Endothelial cell of umbilical vein (primary cell): ENCODE data around the gene RAMP2. TPM values are rescaled to one million over a fixed set of nuclear protein-coding genes. Genes with fewer than 3 reads are reported as not detected.
A peak's percentile ranks its signal among the peaks of the same experiment; 100 is the strongest.

ENCODE experiments used
- BruUV-seq: library from RNA; stranded (reverse); fragments of 400-500 nt; replicated peaks from 2 replicates; lab custom pipeline; 2021; lab: Mats Ljungman, UMichigan
- CTCF ChIA-PET: fragments of 300-600, 350-600 bp; sonication (Branson Sonifier 250); formaldehyde crosslinking; loops from one replicate; lab custom pipeline; 2021; ENCODE audit warnings: antibody characterized with exemption, inconsistent platforms; lab: Charles Lee
- POLR2A ChIA-PET: fragments of 300-600, 350-600 bp; sonication (Branson Sonifier 250); formaldehyde crosslinking; loops from one replicate; lab custom pipeline; 2021; ENCODE audit warnings: antibody characterized with exemption, inconsistent platforms; lab: Charles Lee
- DNase-seq: peaks from one replicate; pipeline ENCODE4 v3.0.0-alpha.2; 2011; ENCODE audit warnings: low read depth, low spot score
- FAIRE-seq: peaks from 2 replicates; lab custom pipeline; 2011; peaks lifted over from hg19 to GRCh38; lab: Jason Lieb, UNC
- H2AFZ ChIP-seq: 2 replicates; pipeline ENCODE4 v1.6.0; 2012; ENCODE audit warnings: low read depth, low read length, control low read depth, inconsistent platforms
- H3K27ac ChIP-seq: 2 replicates; pipeline ENCODE4 v1.5.1; 2011; ENCODE audit warnings: low read depth, mild to moderate bottlenecking, control low read depth, low read length, moderate library complexity; ENCODE audit not compliant: insufficient read depth
- H3K27me3 ChIP-seq, 2 experiments: 2 replicates each; pipeline versions ENCODE4 v1.6.0 to v1.6.1; 2011; ENCODE audit warnings: low read length in 2 of 2, mixed read lengths in 1 of 2; ENCODE audit not compliant: control insufficient read depth in 2 of 2, insufficient read depth in 2 of 2
- H3K36me3 ChIP-seq, 2 experiments: 2 replicates in 1 of 2; 3 replicates in 1 of 2; pipeline ENCODE4 v1.5.1; 2011; ENCODE audit warnings: low read length in 2 of 2, mild to moderate bottlenecking in 1 of 2, moderate library complexity in 1 of 2; ENCODE audit not compliant: control insufficient read depth in 2 of 2, insufficient read depth in 2 of 2; ENCODE audit errors: extremely low read depth in 1 of 2
- H3K4me1 ChIP-seq: 3 replicates; pipeline ENCODE4 v1.5.1; 2011; ENCODE audit warnings: mild to moderate bottlenecking, low read length; ENCODE audit not compliant: control insufficient read depth, insufficient read depth; ENCODE audit errors: extremely low read depth
- H3K4me2 ChIP-seq: 2 replicates; pipeline ENCODE4 v1.6.1; 2011; ENCODE audit warnings: low read length, control low read depth, mixed read lengths; ENCODE audit not compliant: insufficient read depth
- H3K4me3 ChIP-seq, 3 experiments: fragments of 200-600 bp in 1 of 3; sonication (generic), shearing (Covaris generic) in 1 of 3; replicated peaks in 1 of 3; 2 replicates each; pipeline ENCODE4 v1.5.1; 2011 to 2016; ENCODE audit warnings: control low read depth in 3 of 3, low read length in 3 of 3, mild to moderate bottlenecking in 2 of 3, inconsistent platforms in 1 of 3, low read depth in 1 of 3, moderate library complexity in 1 of 3; ENCODE audit not compliant: insufficient read depth in 1 of 3
- H3K79me2 ChIP-seq: 2 replicates; pipeline ENCODE4 v1.6.0; 2012; ENCODE audit warnings: low read length, inconsistent platforms; ENCODE audit not compliant: control insufficient read depth, insufficient read depth
- H3K9ac ChIP-seq: replicated peaks from 2 replicates; pipeline ENCODE3; 2011; ENCODE audit warnings: low read length, control low read depth; ENCODE audit not compliant: insufficient read depth; ENCODE audit errors: extremely low read depth
- H3K9me1 ChIP-seq: replicated peaks from 3 replicates; pipeline ENCODE4 v1.6.0; 2011; ENCODE audit warnings: mild to moderate bottlenecking, low read length; ENCODE audit not compliant: control insufficient read depth, insufficient read depth; ENCODE audit errors: extremely low read depth
- H3K9me3 ChIP-seq: replicated peaks from 2 replicates; pipeline ENCODE4 v1.5.1; 2012; ENCODE audit warnings: low read length, inconsistent platforms; ENCODE audit not compliant: control insufficient read depth, insufficient read depth
- H4K20me1 ChIP-seq: replicated peaks from 2 replicates; pipeline ENCODE3; 2011; ENCODE audit warnings: mild to moderate bottlenecking, low read length; ENCODE audit not compliant: control insufficient read depth, insufficient read depth; ENCODE audit errors: extremely low read depth
- CTCF ChIP-seq, 2 donors: IDR thresholded peaks; 1 replicate in 1 of 2; 2 replicates in 1 of 2; pipeline ENCODE4 v1.5.1; 2011; ENCODE audit warnings: low read length in 2 of 2, mild to moderate bottlenecking in 2 of 2, moderate library complexity in 2 of 2, control low read depth in 1 of 2, inconsistent platforms in 1 of 2, low read depth in 1 of 2; ENCODE audit not compliant: insufficient read depth in 1 of 2; ENCODE audit errors: extremely low read depth in 1 of 2
- EZH2 ChIP-seq: IDR thresholded peaks from 2 replicates; pipeline ENCODE4 v1.6.1; 2012; ENCODE audit warnings: borderline replicate concordance, low read depth, mild to moderate bottlenecking, moderate library complexity, low read length, inconsistent platforms; ENCODE audit not compliant: severe bottlenecking
- FOS ChIP-seq: IDR thresholded peaks from 2 replicates; pipeline ENCODE4 v1.6.1; 2011; ENCODE audit warnings: mild to moderate bottlenecking, low read length, moderate library complexity, borderline replicate concordance; ENCODE audit not compliant: insufficient read depth
- GATA2 ChIP-seq: IDR thresholded peaks from 2 replicates; pipeline ENCODE4 v1.7.0; 2011; ENCODE audit warnings: low read depth, mild to moderate bottlenecking, moderate library complexity, mixed read lengths, low read length; ENCODE audit not compliant: insufficient read length, insufficient read depth
- JUN ChIP-seq: IDR thresholded peaks from 2 replicates; pipeline ENCODE4 v1.6.1; 2011; ENCODE audit warnings: borderline replicate concordance, low read depth; ENCODE audit not compliant: insufficient read length, insufficient read depth
- MYC ChIP-seq: IDR thresholded peaks from one replicate; pipeline ENCODE4 v1.6.1; 2011; ENCODE audit warnings: mild to moderate bottlenecking, low read depth, low read length
- POLR2A ChIP-seq: IDR thresholded peaks from 2 replicates; pipeline ENCODE4 v1.6.1; 2012; ENCODE audit warnings: low read depth, mild to moderate bottlenecking, control low read depth, low read length
- POLR2AphosphoS5 ChIP-seq: IDR thresholded peaks from 2 replicates; pipeline ENCODE4 v1.6.1; 2012; ENCODE audit warnings: low read depth, mild to moderate bottlenecking, control low read depth, low read length, moderate library complexity; ENCODE audit not compliant: insufficient read depth
- dilution Hi-C: fragments of 300-500 bp; cut with MboI; formaldehyde crosslinking; loops from one replicate; pipeline ENCODE4 v1.15.0; 2019; ENCODE audit warnings: low sequenced_read_pairs; ENCODE audit not compliant: extremely low pct_ligation_motif_present
- intact Hi-C: fragments of 100-400 bp; cut with micrococcal nuclease; formaldehyde crosslinking; loops from one replicate; pipeline ENCODE4 v1.10.0; 2022
- polyA plus RNA-seq, 4 experiments: library from polyadenylated mRNA; depleted of rRNA in 3 of 4; stranded (reverse) in 3 of 4; unstranded in 1 of 4; fragments of >200 nt; gene quantifications; 2 replicates each; pipeline versions ENCODE4 v1.2.1 to v1.2.3, GENCODE V29; 2011 to 2012; ENCODE audit warnings: missing spikeins in 1 of 4
- total RNA-seq: library from RNA; stranded (reverse); gene quantifications from 2 replicates; pipeline ENCODE4 v1.2.3, GENCODE V29; 2021
- TF ChIP-seq, protein P1 (sequence below): IDR thresholded peaks from 2 replicates; pipeline ENCODE4 v1.6.1; 2011; ENCODE audit not compliant: insufficient read depth, insufficient read length

Gene RAMP2
- total and polyA plus RNA-seq, 2 donors (not counting 3 experiments of a cell fraction or from before 2014, with no cell fraction given), result 106 to 192 TPM

DNA sequence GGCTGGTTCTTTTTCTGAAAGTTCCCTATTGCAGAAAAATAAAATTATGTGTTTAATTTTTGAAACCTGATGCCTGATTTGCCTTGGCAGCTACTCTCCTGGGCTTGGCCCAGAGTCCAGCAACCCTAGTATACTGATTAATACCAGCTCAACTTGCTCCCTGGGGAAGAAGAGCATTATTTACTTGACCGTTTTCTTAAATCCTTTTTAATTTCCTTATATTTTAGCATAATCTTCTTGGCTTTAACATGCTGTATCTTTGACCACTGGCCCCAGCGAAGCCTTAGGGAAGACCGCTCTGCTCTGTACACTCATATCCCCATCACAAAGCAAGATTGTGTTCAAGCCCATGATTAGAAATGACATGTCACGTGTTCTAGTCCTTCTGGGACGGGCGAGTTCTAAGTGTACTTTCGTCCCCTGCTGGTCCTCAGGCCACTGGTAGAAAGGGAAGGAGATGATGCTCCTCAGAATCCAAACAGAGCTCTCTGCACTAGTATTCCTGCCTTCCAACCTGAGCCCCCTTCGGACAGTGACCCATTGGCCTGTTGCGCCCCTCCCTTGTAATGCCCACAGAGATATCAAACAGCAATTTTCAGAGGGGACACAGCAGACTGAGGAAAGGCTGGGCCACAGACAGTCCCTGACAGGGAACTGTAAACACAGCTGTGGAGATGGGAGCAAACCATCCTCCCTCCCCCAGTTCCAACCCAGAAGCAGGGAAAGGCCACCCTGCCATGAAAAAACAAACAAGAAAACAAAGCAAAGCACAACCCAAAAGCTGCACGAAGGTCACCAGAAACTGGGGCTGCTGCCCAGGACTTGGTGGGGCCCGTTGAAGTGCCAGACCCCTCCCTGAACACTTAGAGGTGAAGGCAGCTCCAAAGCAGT is 11.9 kb upstream of the RAMP2 start:
- no peaks in the 10 kb centered on the region for H3K27me3 ChIP-seq
- BruUV-seq, result no TSS peak
- no peaks in the 10 kb centered on the region for H3K79me2 ChIP-seq
- no peak overlapping the region for H3K9ac ChIP-seq
- H3K36me3 ChIP-seq, result no peaks in the 10 kb centered on the region
- no peak for FAIRE-seq
- CTCF ChIA-PET, result interaction anchor here (1.2 to 5.9 kb wide), 4 partner anchors 11 to 75 kb away, joined by 4 to 55 read pairs (median 5); partner anchors contain the start of genes BECN1 and RAMP2
- intact Hi-C loops, result no loop called here
- no peak for DNase-seq
- POLR2A ChIA-PET, result no interaction called here
- H3K9me3 ChIP-seq, result no peaks in the 10 kb centered on the region
- H4K20me1 ChIP-seq, result no peaks in the 10 kb centered on the region
- no peak overlapping the region for H3K4me3 ChIP-seq
- H3K4me1 ChIP-seq, result peaks cover 10% of the 10 kb centered on the region
- no peaks in the 10 kb centered on the region for H3K9me1 ChIP-seq
- dilution Hi-C loops, result no loop called here
- no peak overlapping the region for H3K27ac ChIP-seq
- H2AFZ ChIP-seq, result peak overlapping the region; percentile 19
- no peak overlapping the region for H3K4me2 ChIP-seq
- TF ChIP-seq POLR2A (no peak), CTCF (IDR thresholded peaks at IDR 0.05; ENCODE audit: extremely low read depth in 1 of 2, insufficient read depth in 1 of 2, low read depth in 1 of 2, low read length in 2 of 2) (no peak), JUN (no peak), GATA2 (no peak), MYC (no peak), EZH2 (no peak), FOS (no peak), POLR2AphosphoS5 (no peak)
- TF ChIP-seq, protein P1, sequence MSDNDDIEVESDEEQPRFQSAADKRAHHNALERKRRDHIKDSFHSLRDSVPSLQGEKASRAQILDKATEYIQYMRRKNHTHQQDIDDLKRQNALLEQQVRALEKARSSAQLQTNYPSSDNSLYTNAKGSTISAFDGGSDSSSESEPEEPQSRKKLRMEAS, result no peak
